SK-N-SH treated with all-trans-retinoic acid at 6 μM for 48 hours (cell line): ENCODE data around the gene ITCH.

Experiments used
- CSDC2 ChIP-seq: fragments of 250-450 bp; sonication (Bioruptor Pico); IDR thresholded peaks from 2 replicates; pipeline ENCODE4 v1.5.0; 2020; ENCODE audit warnings: mild to moderate bottlenecking, moderate library complexity
- GLIS3 ChIP-seq: fragments of 250-450 bp; sonication (Bioruptor Pico); IDR thresholded peaks from 2 replicates; pipeline ENCODE4 v1.5.0; 2020; ENCODE audit warnings: mild to moderate bottlenecking, moderate library complexity
- ISL1 ChIP-seq: fragments of 250-450 bp; sonication (Bioruptor Pico); IDR thresholded peaks from 2 replicates; pipeline ENCODE4 v2.1.2; 2022; ENCODE audit warnings: mild to moderate bottlenecking, moderate library complexity
- PATZ1 ChIP-seq: fragments of 250-450 bp; sonication (Bioruptor Pico); IDR thresholded peaks from 2 replicates; pipeline ENCODE4 v1.8.0; 2020; ENCODE audit warnings: mild to moderate bottlenecking, moderate library complexity, borderline replicate concordance
- ZFP3 ChIP-seq: fragments of 250-450 bp; sonication (Bioruptor Pico); IDR thresholded peaks from 2 replicates; pipeline ENCODE4 v1.5.0; 2020; ENCODE audit warnings: mild to moderate bottlenecking, moderate library complexity
- ZNF565 ChIP-seq: fragments of 450-650 bp; formaldehyde crosslinking; conservative IDR thresholded peaks from 2 replicates; pipeline ENCODE4 v1.5.0; 2020; ENCODE audit warnings: low read depth, mild to moderate bottlenecking, moderate library complexity

GRCh38 chr20:34553366-34553867 is 190.3 kb downstream of the ITCH start:
- TF ChIP-seq ZNF565 (CRISPR knock-in tag) (no peak), PATZ1 (CRISPR knock-in tag) (no peak), ZFP3 (CRISPR knock-in tag) (no peak), GLIS3 (CRISPR knock-in tag) (no peak), CSDC2 (CRISPR knock-in tag) (no peak), ISL1 (CRISPR knock-in tag) (no peak)
